Measurements from ENCODE around the gene ECSIT.

- TF ChIP-seq CTCF (IDR thresholded peaks at IDR 0.05) (no peak), EZH2 (IDR thresholded peaks at IDR 0.05; ENCODE audit: borderline replicate concordance, insufficient read depth, low read depth, low read length, poor library complexity, severe bottlenecking) (no peak)
These were observed at the start of gene ECSIT for GRCh38 chr19:11528551-11529341.

Data from B cell (primary cell).